ENCODE results near the gene HSPD1. TPM values are rescaled to one million over a fixed set of nuclear protein-coding genes. Genes with fewer than 3 reads are reported as not detected.

Gene HSPD1
- total and polyA plus RNA-seq, 2 of the 13 experiments (the other 11 are each of a cell fraction or from before 2014, with no cell fraction given) = 685 to 2,610 TPM

GRCh38 chr2:197453914-197454398 is 45.7 kb downstream of the HSPD1 start (continued):
- no peak for TF ChIP-seq ZMYM4 (CRISPR knock-in tag; IDR thresholded peaks at IDR 0.05)
- no peak for TF ChIP-seq TFE3 (CRISPR knock-in tag; IDR thresholded peaks at IDR 0.05)
- TF ChIP-seq FOXK2 (IDR thresholded peaks at IDR 0.05) = peak; percentile 83
- no peak; the same call in 1 of the 2 replicates for TF ChIP-seq KDM4B (CRISPR knock-in tag; IDR thresholded peaks at IDR 0.05)
- TF ChIP-seq ZNF441 (CRISPR knock-in tag; IDR thresholded peaks at IDR 0.05; ENCODE audit: borderline replicate concordance) = no peak
- no peak; the same call in 1 of the 2 replicates for TF ChIP-seq ZNF136 (CRISPR knock-in tag; IDR thresholded peaks at IDR 0.05; ENCODE audit: low read depth)
- no peak; the same call in 1 of the 2 replicates for TF ChIP-seq MAX (IDR thresholded peaks at IDR 0.05)
- 0 out of 2 replicates have a peak, but pooled peaks have one; percentile 46 for TF ChIP-seq HDAC1 (CRISPR knock-in tag; IDR thresholded peaks at IDR 0.05)
- TF ChIP-seq MIER2 (CRISPR knock-in tag; IDR thresholded peaks at IDR 0.05) = no peak
- no peak for TF ChIP-seq HNF1A (IDR thresholded peaks at IDR 0.05; ENCODE audit: low read depth)
- TF ChIP-seq HNF1A (CRISPR knock-in tag; IDR thresholded peaks at IDR 0.05; ENCODE audit: borderline replicate concordance) = no peak
- no peak for TF ChIP-seq NR2C2 (CRISPR knock-in tag; IDR thresholded peaks at IDR 0.05; ENCODE audit: borderline replicate concordance)
- no peak for TF ChIP-seq ZNF512B (CRISPR knock-in tag; IDR thresholded peaks at IDR 0.05; ENCODE audit: borderline replicate concordance)
- TF ChIP-seq IKZF4 (CRISPR knock-in tag; IDR thresholded peaks at IDR 0.05; ENCODE audit: borderline replicate concordance, low read depth, not compliant biosample characterization) = no peak
- TF ChIP-seq ZNF570 (CRISPR knock-in tag; IDR thresholded peaks at IDR 0.05; ENCODE audit: borderline replicate concordance) = no peak
- TF ChIP-seq ZNF776 (CRISPR knock-in tag; IDR thresholded peaks at IDR 0.05) = no peak
- TF ChIP-seq CSRNP1 (CRISPR knock-in tag; IDR thresholded peaks at IDR 0.05) = no peak
- TF ChIP-seq TBX2 (CRISPR knock-in tag; IDR thresholded peaks at IDR 0.05; ENCODE audit: borderline replicate concordance) = peak; percentile 21; the same call in 1 of the 2 replicates
- TF ChIP-seq PCBP2 (optimal IDR thresholded peaks at IDR 0.05; ENCODE audit: low read depth, low read length, poor library complexity, severe bottlenecking) = no peak
- no peak for TF ChIP-seq ZNF180 (CRISPR knock-in tag; IDR thresholded peaks at IDR 0.05; ENCODE audit: borderline replicate concordance, low read depth)
